Liver (tissue), 9 donors: ENCODE results near the gene YTHDF2. TPM values are rescaled to one million over a fixed set of nuclear protein-coding genes. Genes with fewer than 3 reads are reported as not detected.

Experiments used
- DNase-seq: peaks from one replicate; pipeline ENCODE4 v3.0.0-alpha.2; 2017; ENCODE audit warnings: low spot score
- H3K27ac ChIP-seq, 2 donors: one replicate each; pipeline ENCODE4 v1.7.0; 2013; ENCODE audit warnings: inconsistent platforms in 2 of 2, low read length in 2 of 2, control low read depth in 1 of 2, low read depth in 1 of 2, mild to moderate bottlenecking in 1 of 2
- H3K27me3 ChIP-seq, 4 donors: one replicate each; pipeline versions ENCODE4 v1.6.1 to v1.7.0; 2013; ENCODE audit warnings: low read length in 3 of 4, inconsistent platforms in 1 of 4, mild to moderate bottlenecking in 1 of 4, moderate library complexity in 1 of 4; ENCODE audit not compliant: control insufficient read depth in 4 of 4, insufficient read depth in 4 of 4
- H3K36me3 ChIP-seq, 4 donors: one replicate each; pipeline versions ENCODE4 v1.6.1 to v1.7.0; 2013; ENCODE audit warnings: low read length in 3 of 4, mild to moderate bottlenecking in 3 of 4, low read depth in 1 of 4, moderate library complexity in 1 of 4; ENCODE audit not compliant: control insufficient read depth in 4 of 4, insufficient read depth in 3 of 4
- H3K4me1 ChIP-seq, 4 donors: one replicate each; pipeline versions ENCODE4 v1.6.1 to v1.7.0; 2013; ENCODE audit warnings: low read length in 3 of 4, mild to moderate bottlenecking in 3 of 4, moderate library complexity in 1 of 4; ENCODE audit not compliant: control insufficient read depth in 4 of 4, insufficient read depth in 4 of 4
- H3K4me3 ChIP-seq, 3 donors: one replicate each; pipeline versions ENCODE4 v1.6.1 to v1.7.0; 2013; ENCODE audit warnings: low read length in 3 of 3, control low read depth in 1 of 3, low read depth in 1 of 3, mild to moderate bottlenecking in 1 of 3
- H3K9ac ChIP-seq, 2 donors: one replicate each; pipeline ENCODE4 v1.7.0; 2013; ENCODE audit warnings: low read length in 2 of 2, mild to moderate bottlenecking in 2 of 2, moderate library complexity in 2 of 2, control low read depth in 1 of 2, low read depth in 1 of 2
- H3K9me3 ChIP-seq, 4 donors: one replicate each; pipeline versions ENCODE4 v1.6.1 to v1.7.0; 2013; ENCODE audit warnings: low read length in 3 of 4; ENCODE audit not compliant: control insufficient read depth in 4 of 4
- EGR1 ChIP-seq, 2 donors: IDR thresholded peaks; 2 replicates each; pipeline ENCODE4 v1.6.1; 2016 to 2018; ENCODE audit warnings: antibody characterized with exemption in 2 of 2, low read depth in 2 of 2
- FOXA2 ChIP-seq: IDR thresholded peaks from 2 replicates; pipeline ENCODE4 v1.6.1; 2016; ENCODE audit warnings: antibody characterized with exemption
- GABPA ChIP-seq, 2 donors: IDR thresholded peaks in 1 of 2; conservative IDR thresholded peaks in 1 of 2; 2 replicates each; pipeline ENCODE4 v1.6.1; 2016; ENCODE audit warnings: antibody characterized with exemption in 2 of 2, mild to moderate bottlenecking in 1 of 2, moderate library complexity in 1 of 2
- HNF4A ChIP-seq, 2 donors: conservative IDR thresholded peaks; 2 replicates each; pipeline ENCODE4 v1.6.1; 2016; ENCODE audit warnings: antibody characterized with exemption in 2 of 2, mild to moderate bottlenecking in 2 of 2
- HNF4G ChIP-seq: IDR thresholded peaks from 2 replicates; pipeline ENCODE4 v1.6.1; 2016; ENCODE audit warnings: antibody characterized with exemption
- JUND ChIP-seq, 2 donors: IDR thresholded peaks; 2 replicates each; pipeline ENCODE4 v1.6.1; 2016; ENCODE audit warnings: antibody characterized with exemption in 2 of 2
- RXRA ChIP-seq, 2 donors: IDR thresholded peaks; 2 replicates each; pipeline ENCODE4 v1.6.1; 2017 to 2018; ENCODE audit warnings: antibody characterized with exemption in 2 of 2, mild to moderate bottlenecking in 1 of 2
- TAF1 ChIP-seq: conservative IDR thresholded peaks from 2 replicates; pipeline ENCODE4 v1.6.1; 2016; ENCODE audit warnings: antibody characterized with exemption, mild to moderate bottlenecking
- YY1 ChIP-seq: IDR thresholded peaks from 2 replicates; pipeline ENCODE4 v1.6.1; 2016; ENCODE audit warnings: antibody characterized with exemption, mild to moderate bottlenecking
- WGBS: extraction: QIAGEN DNeasy Blood & Tissue Kit; methylation state at CpG from one replicate; pipeline ENCODE4 v1.1.7; 2013; 5-methylcytosine and 5-hydroxymethylcytosine counted together
- polyA plus RNA-seq, 2 donors: library from polyadenylated mRNA; stranded (reverse) in 1 of 2; unstranded in 1 of 2; fragments of 200-250 nt in 1 of 2; fragments of >200 nt in 1 of 2; fragmentation: Nextera tagmentation in 1 of 2; extraction: Ambion mirVana in 1 of 2; gene quantifications; one replicate each; pipeline versions ENCODE4 v1.2.1 to v1.2.3, GENCODE V29; 2013 to 2015
- total RNA-seq, 2 donors: library from RNA; depleted of rRNA; stranded (reverse); fragments of >200 nt; gene quantifications; one replicate each; pipeline ENCODE4 v1.2.3, GENCODE V29; 2014
- TF ChIP-seq, protein P1 (sequence below): IDR thresholded peaks from 2 replicates; pipeline ENCODE4 v1.6.1; 2016; ENCODE audit warnings: antibody characterized with exemption, mild to moderate bottlenecking
- TF ChIP-seq, protein P2 (sequence below): IDR thresholded peaks from 2 replicates; pipeline ENCODE4 v1.6.1; 2016; ENCODE audit warnings: antibody characterized with exemption
- TF ChIP-seq, protein P3 (sequence below): IDR thresholded peaks from 2 replicates; pipeline ENCODE4 v1.6.1; 2016; ENCODE audit warnings: antibody characterized with exemption
- donor health status: healthy.
- donor health status: healthy.
- donor health status: healthy.
- donor health status: healthy.
- donor health status: healthy.

Gene YTHDF2
- total and polyA plus RNA-seq, 4 donors = 21.1 to 37.9 (median 29.9) TPM

DNA sequence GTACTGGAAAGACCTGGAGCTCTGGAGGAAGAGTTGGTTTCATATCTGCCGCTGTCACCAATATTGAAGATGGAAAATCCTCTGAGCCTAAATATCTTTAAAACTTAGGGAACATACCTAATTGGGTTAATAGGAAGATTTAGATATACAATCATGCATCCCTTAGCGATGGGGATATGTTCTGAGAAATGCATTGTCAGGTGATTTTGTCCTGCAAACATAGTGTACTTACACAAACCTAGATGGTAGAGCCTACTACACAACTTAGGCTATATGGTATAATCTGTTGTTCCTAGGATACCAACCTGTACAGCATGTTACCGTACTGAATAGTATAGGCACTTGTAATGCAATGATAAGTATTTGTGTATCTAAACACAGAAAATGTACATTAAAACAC, 22.5 kb downstream of the YTHDF2 start:
- Histone ChIP-seq H3K9ac (no peak overlapping the region), H3K4me3 (no peak overlapping the region), H3K4me1 (peaks cover 4 to 26% (median 11%) of the 10 kb centered on the region in 4 donors), H3K9me3 (no peaks in the 10 kb centered on the region), H3K27ac (no peak overlapping the region), H3K27me3 (no peaks in the 10 kb centered on the region), H3K36me3 (peaks cover 0 to 10% (median 7%) of the 10 kb centered on the region in 4 donors)
- no peak for DNase-seq
- 98% methylated on average over 3 of the region's 3 CpGs for WGBS
- TF ChIP-seq YY1 (no peak), TAF1 (no peak), EGR1 (IDR thresholded peaks at IDR 0.05; ENCODE audit: low read depth in 2 of 2) (no peak), JUND (IDR thresholded peaks at IDR 0.05) (no peak), FOXA2 (no peak)
- TF ChIP-seq, protein P1, sequence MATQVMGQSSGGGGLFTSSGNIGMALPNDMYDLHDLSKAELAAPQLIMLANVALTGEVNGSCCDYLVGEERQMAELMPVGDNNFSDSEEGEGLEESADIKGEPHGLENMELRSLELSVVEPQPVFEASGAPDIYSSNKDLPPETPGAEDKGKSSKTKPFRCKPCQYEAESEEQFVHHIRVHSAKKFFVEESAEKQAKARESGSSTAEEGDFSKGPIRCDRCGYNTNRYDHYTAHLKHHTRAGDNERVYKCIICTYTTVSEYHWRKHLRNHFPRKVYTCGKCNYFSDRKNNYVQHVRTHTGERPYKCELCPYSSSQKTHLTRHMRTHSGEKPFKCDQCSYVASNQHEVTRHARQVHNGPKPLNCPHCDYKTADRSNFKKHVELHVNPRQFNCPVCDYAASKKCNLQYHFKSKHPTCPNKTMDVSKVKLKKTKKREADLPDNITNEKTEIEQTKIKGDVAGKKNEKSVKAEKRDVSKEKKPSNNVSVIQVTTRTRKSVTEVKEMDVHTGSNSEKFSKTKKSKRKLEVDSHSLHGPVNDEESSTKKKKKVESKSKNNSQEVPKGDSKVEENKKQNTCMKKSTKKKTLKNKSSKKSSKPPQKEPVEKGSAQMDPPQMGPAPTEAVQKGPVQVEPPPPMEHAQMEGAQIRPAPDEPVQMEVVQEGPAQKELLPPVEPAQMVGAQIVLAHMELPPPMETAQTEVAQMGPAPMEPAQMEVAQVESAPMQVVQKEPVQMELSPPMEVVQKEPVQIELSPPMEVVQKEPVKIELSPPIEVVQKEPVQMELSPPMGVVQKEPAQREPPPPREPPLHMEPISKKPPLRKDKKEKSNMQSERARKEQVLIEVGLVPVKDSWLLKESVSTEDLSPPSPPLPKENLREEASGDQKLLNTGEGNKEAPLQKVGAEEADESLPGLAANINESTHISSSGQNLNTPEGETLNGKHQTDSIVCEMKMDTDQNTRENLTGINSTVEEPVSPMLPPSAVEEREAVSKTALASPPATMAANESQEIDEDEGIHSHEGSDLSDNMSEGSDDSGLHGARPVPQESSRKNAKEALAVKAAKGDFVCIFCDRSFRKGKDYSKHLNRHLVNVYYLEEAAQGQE = no peak
- TF ChIP-seq, protein P2, sequence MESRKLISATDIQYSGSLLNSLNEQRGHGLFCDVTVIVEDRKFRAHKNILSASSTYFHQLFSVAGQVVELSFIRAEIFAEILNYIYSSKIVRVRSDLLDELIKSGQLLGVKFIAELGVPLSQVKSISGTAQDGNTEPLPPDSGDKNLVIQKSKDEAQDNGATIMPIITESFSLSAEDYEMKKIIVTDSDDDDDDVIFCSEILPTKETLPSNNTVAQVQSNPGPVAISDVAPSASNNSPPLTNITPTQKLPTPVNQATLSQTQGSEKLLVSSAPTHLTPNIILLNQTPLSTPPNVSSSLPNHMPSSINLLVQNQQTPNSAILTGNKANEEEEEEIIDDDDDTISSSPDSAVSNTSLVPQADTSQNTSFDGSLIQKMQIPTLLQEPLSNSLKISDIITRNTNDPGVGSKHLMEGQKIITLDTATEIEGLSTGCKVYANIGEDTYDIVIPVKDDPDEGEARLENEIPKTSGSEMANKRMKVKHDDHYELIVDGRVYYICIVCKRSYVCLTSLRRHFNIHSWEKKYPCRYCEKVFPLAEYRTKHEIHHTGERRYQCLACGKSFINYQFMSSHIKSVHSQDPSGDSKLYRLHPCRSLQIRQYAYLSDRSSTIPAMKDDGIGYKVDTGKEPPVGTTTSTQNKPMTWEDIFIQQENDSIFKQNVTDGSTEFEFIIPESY = no peak
- TF ChIP-seq, protein P3, sequence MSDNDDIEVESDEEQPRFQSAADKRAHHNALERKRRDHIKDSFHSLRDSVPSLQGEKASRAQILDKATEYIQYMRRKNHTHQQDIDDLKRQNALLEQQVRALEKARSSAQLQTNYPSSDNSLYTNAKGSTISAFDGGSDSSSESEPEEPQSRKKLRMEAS = no peak

DNA sequence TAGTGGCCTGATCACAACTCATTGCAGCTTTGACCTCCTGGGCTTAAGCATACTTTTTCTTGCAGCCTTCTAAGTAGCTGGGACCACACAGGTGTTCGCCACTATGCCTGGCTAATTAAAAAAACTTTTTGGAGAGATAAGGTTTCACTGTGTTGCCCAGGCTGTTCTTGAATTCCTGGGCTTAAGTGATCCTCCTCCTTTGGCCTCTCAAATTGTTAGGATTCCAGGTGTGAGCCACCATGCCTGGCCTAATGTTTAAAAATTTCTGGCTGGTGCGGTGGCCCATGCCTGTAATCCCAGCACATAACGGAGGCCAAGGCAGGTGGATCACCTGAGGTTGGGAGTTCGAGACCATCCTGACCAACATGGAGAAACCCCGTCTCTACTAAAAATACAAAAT, 24.4 kb downstream of the YTHDF2 start:
- H3K4me1 ChIP-seq = peaks cover 0 to 13% (median 6%) of the 10 kb centered on the region in 4 donors
- no peaks in the 10 kb centered on the region for H3K9me3 ChIP-seq
- 98% methylated on average over 5 of the region's 5 CpGs for WGBS
- H3K4me3 ChIP-seq = no peak overlapping the region
- no peak for DNase-seq
- H3K27me3 ChIP-seq = no peaks in the 10 kb centered on the region
- no peak overlapping the region for H3K9ac ChIP-seq
- H3K27ac ChIP-seq = no peak overlapping the region
- peaks cover 7 to 16% (median 11%) of the 10 kb centered on the region in 4 donors for H3K36me3 ChIP-seq
- TF ChIP-seq FOXA2 = no peak
- no peak for TF ChIP-seq GABPA (IDR thresholded peaks at IDR 0.05 in 1 of 2, conservative IDR thresholded peaks at IDR 0.05 in 1 of 2)
- no peak for TF ChIP-seq YY1
- TF ChIP-seq, protein P1 = no peak
- TF ChIP-seq, protein P3 = no peak
- TF ChIP-seq, protein P2 = no peak
- no peak for TF ChIP-seq HNF4G
- no peak for TF ChIP-seq HNF4A (conservative IDR thresholded peaks at IDR 0.05)
- no peak for TF ChIP-seq RXRA (IDR thresholded peaks at IDR 0.05)
